Middle frontal gyrus (tissue), 1 donor: ENCODE results near the gene TOX4.
A peak's percentile ranks its signal among the peaks of the same experiment; 100 is the strongest.

Experiments
- DNase-seq: peaks from one replicate; pipeline ENCODE4 v3.0.0-alpha.2; 2015; ENCODE audit warnings: low spot score; ENCODE audit errors: extremely low spot score

TOX4 gene

GRCh38 chr14:21501568-21501967 lies 24.6 kb downstream of the TOX4 start:
- no peak for DNase-seq

- DNase-seq, result no peak
These were observed 26.4 kb downstream of the TOX4 start for GRCh38 chr14:21503376-21503775.

DNA sequence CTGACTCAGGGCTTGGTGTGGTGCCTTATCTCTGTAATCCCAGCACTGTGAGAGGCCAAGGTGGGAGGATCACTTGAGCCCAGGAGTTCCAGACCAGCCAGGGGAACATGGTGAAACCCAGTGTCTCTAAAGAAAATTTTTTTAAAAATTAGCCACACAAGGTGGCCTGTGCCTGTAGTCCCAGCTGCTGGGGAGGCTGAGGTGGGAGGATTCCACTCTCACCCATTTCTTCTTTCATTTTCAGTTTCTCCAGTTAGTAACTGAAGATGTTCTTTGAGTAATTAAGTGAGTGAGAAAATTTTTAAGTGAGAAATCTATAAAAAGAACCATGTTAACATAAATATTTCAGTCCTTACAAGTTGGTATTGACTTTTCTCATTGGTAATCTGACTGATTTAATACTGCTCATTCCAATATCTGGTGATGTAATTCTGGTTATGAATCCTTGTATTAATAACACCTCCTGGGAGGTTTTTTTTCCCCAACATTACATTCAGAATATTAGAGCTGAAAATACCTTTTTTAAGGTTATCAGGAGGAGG lies 28.1 kb downstream of the TOX4 start:
- no peak for DNase-seq

GRCh38 chr14:21506557-21506956 lies 29.6 kb downstream of the TOX4 start:
- no peak for DNase-seq

DNA sequence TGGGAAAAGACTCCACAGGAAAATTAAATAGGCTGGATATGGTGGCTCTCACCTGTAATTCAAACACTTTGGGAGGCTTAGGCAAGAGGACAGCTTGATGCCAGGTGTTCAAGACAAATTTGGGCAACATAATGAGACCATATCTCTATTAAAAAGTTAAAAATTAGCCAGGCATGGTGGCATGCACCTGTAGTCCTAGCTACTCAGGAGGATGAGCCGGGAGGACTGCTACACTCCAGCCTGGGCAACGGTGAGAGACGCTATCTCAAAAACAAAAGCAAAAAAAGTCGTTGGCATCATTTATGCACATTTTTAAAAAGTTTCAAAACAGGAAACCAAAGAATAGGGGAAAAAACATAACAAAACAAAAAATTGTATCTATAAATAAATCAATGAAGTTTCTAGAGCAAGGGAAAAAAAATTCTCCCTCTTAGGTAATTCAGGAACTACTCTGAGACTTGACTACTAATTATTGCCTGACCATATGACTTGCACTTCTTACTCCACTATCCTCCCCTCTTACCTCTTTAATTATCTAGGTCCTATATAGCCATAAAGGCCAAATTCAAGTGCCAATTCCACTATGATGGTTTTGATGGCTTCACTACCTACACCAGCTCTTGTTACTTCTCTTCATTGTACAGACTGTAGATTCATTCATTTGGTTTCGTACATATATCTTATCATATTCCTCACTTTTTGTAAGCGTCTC lies 32.6 kb downstream of the TOX4 start:
- no peak for DNase-seq

GRCh38 chr14:21510735-21511657 lies 34.0 kb downstream of the TOX4 start, which contains the start of gene METTL3:
Gene METTL3 (minus strand): TSS chr14:21511340. CDS start chr14:21511223, 117 bp downstream.
- DNase-seq, result peak; percentile 99

DNA sequence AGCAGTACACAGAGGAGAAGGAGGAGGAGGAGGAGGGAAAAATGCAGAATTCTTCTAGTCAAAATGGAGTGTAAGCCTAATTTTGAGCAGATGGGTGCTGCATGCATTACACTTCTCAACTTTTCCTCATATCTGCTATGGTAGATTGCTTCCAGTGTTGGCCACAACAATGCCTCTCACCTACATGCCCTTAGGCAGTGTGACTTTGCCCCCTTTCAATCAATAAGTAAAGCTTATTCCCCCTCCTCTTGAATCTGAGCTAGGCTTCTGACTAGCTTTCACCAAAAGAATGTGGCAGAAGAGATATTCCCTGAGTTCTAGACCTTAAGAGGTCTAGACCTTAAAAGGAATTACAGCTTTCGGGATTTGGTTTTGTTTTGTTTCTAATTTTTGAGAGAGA lies 37.3 kb downstream of the TOX4 start:
- no peak for DNase-seq

DNA sequence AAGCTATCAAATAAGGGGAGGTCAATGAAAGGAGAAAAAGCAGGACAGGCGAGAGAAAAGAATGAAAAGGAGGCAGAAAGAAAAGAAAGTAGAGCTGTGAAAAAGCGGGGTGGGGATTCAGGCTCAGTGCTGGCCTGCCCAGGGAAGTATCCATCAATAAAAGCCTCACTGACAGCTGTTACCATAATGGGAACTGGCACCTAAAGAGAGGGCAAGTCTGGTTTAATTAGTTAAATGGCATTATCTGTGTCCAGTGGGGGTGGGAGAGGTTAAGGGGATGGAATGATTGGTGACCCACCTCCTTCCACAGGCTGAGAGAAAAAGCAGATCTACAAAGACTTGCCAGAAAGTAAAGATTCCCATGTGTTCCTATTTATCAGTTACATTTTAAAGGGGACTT lies 41.7 kb downstream of the TOX4 start:
- no peak for DNase-seq

DNA sequence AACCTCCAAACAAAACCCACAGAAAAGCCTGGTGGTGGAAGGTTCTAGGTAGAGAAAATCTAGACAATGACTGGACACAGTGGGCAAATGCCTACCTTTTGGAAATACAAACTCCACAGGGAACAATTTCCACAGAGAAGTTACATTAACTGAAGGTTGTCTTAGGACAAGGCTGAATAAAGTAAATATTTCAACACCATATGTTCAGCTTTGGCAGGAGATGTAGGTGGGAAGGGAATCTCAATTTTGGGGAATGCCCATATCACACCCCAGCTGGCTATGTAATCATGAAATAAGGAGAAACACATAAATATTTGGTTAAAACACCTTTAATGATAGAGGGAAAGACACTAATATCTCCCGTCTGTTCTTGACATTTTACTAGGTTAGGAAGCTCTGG lies 43.8 kb downstream of the TOX4 start:
- no peak for DNase-seq

GRCh38 chr14:21521501-21521900 lies 44.5 kb downstream of the TOX4 start:
- no peak for DNase-seq

GRCh38 chr14:21523203-21523602 lies 46.2 kb downstream of the TOX4 start:
- DNase-seq, result no peak

GRCh38 chr14:21524575-21525490 lies 47.8 kb downstream of the TOX4 start:
- DNase-seq, result no peak

GRCh38 chr14:21525571-21525961 lies 48.6 kb downstream of the TOX4 start:
- no peak for DNase-seq

DNA sequence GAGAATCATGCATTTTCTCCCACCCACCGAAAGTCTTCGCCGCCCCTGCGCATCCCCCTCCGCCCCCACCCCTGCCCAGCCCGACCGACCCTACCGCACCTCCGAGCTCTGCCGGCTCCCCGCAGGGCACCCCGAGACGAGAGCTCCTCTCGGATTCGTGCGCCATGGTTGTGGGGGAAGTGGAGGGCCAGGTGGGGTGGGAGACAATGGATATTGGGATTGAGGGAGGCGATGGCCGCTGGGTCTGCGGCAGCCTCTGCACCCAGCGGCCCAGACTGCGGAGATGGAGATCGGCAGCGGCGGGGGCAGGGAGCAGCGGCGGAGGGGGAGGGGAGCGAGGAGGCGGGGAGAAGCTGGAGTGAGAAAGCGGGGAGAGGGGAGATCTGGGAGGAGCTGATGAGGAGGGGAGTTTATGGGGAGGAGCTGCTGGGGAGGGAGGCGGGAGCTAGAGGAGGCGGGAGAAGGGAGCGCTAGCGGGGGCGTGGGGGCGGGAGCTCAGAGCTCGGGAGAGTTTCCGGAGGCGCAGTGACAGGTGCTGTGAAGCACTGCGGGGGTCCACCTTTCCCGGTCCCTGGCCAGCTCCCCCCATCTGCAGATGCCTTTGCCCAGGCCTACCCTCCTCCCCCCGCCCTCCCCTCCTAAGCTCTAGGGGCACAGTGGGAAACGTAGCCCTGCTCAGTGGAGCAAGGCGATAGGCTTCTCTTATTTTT lies 49.1 kb downstream of the TOX4 start, which contains the start of gene SALL2:
SALL2 (minus strand) TSS at position 385 of the 710 bp plus-strand sequence; CDS start at position 166, 219 bp downstream.
- peak; percentile 20 for DNase-seq

GRCh38 chr14:21526672-21527317 lies 49.8 kb downstream of the TOX4 start:
- DNase-seq, result no peak

- no peak for DNase-seq
These were observed 50.3 kb downstream of the TOX4 start for GRCh38 chr14:21527318-21527679.

GRCh38 chr14:21528381-21529348 lies 51.7 kb downstream of the TOX4 start:
- no peak for DNase-seq

DNA sequence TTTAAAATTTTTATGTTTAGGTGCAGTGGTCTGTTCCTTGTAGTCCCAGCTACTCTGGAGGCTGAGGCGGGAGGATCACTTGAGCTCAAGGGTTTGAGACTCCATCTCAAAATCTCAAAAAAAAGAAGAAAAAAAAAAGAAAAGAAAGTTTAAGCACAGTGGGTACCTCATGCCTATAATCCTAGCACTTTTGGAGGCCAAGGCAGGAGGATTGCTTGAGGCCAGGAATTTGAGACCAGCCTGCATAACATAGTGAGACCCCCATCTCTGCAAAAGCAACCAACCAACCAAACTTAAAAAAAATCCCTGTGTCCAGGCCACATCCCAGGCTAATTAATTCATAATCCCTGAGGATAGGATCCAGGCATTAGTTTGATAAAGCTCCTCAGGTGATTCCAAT lies 52.5 kb downstream of the TOX4 start:
- DNase-seq, result no peak

DNA sequence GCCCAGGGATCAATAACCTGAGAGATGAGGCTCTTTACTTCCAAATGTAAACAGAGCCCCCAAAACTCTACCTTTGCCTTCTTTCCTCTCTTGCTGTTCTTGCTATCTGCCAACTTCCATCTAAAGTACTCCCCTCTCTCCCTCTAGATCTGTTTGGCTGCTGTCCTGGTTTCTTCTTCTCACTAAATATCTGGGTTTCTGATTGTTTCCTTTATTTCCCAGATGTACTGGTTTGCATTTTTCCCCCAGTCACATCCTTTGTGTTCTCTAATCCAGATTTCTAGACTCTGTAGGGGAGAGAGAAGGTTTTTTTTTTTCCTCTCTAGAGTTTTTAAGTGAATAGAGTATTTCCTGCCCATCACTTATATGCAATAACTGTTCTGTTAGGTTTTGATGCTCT lies 56.3 kb downstream of the TOX4 start:
- DNase-seq, result no peak
